Sigmoid colon (tissue), 7 donors: Measurements from ENCODE around the gene SORCS2. TPM values are rescaled to one million over a fixed set of nuclear protein-coding genes. Genes with fewer than 3 reads are reported as not detected.

Experiments used
- DNase-seq: peaks from one replicate; pipeline ENCODE4 v3.0.0-alpha.2; 2019
- H3K27ac ChIP-seq, 4 donors: fragments of 200-600 bp; sonication (generic); one replicate each; pipeline ENCODE4 v1.5.1; 2016 to 2019; ENCODE audit warnings: mild to moderate bottlenecking in 1 of 4
- H3K27me3 ChIP-seq, 3 donors: fragments of 200-600 bp; sonication (generic); one replicate each; pipeline ENCODE4 v1.5.1; 2019; ENCODE audit warnings: mild to moderate bottlenecking in 1 of 3
- H3K36me3 ChIP-seq, 4 donors: fragments of 200-600 bp; sonication (generic); one replicate each; pipeline ENCODE4 v1.5.1; 2016 to 2019
- H3K4me1 ChIP-seq, 4 donors: fragments of 200-600 bp; sonication (generic); one replicate each; pipeline ENCODE4 v1.5.1; 2017 to 2019
- H3K4me3 ChIP-seq, 4 donors: fragments of 200-600 bp; sonication (generic); one replicate each; pipeline ENCODE4 v1.5.1; 2017 to 2019; ENCODE audit warnings: mild to moderate bottlenecking in 2 of 4, moderate library complexity in 1 of 4
- H3K9me3 ChIP-seq, 4 donors: fragments of 200-600 bp in 3 of 4; sonication (generic) in 3 of 4; one replicate each; pipeline versions ENCODE4 v1.5.1 to v1.6.1; 2013 to 2019
- EP300 ChIP-seq, 4 donors: sonication (generic); formaldehyde crosslinking; IDR thresholded peaks; one replicate each; pipeline ENCODE4 v1.6.1; 2017; ENCODE audit warnings: antibody characterized with exemption in 4 of 4
- POLR2A ChIP-seq, 2 donors: fragments of 450-650 bp; IDR thresholded peaks; one replicate each; pipeline ENCODE4 v1.6.1; 2016; ENCODE audit warnings: antibody characterized with exemption in 2 of 2, mild to moderate bottlenecking in 2 of 2, moderate library complexity in 2 of 2
- POLR2AphosphoS5 ChIP-seq, 4 donors: sonication (generic); formaldehyde crosslinking; IDR thresholded peaks; one replicate each; pipeline ENCODE4 v1.6.1; 2017; ENCODE audit warnings: antibody characterized with exemption in 4 of 4
- WGBS, 2 donors: extraction: QIAGEN DNeasy Blood & Tissue Kit; methylation state at CpG; one replicate each; pipeline ENCODE4 v1.1.7; 2013; 5-methylcytosine and 5-hydroxymethylcytosine counted together
- intact Hi-C: fragments of 100-400 bp; cut with DNase I; formaldehyde crosslinking; loops from one replicate; pipeline ENCODE4 v1.15.1; 2023
- polyA plus RNA-seq, 3 donors: library from polyadenylated mRNA; stranded (reverse); fragments of 200-250 nt; gene quantifications; one replicate each; pipeline ENCODE4 v1.2.3, GENCODE V29; 2013
- total RNA-seq, 4 donors: library from RNA; depleted of rRNA; stranded (reverse); fragments of >200 nt; gene quantifications; one replicate each; pipeline ENCODE4 v1.1.0, GENCODE V29; 2016
- TF ChIP-seq, protein P1 (sequence below), 4 experiments: fragments of 450-650 bp in 3 of 4; fragments of 200-600 bp in 1 of 4; IDR thresholded peaks; one replicate each; pipeline ENCODE4 v1.5.1; 2016 to 2019; ENCODE audit warnings: antibody characterized with exemption in 4 of 4, mild to moderate bottlenecking in 3 of 4, moderate library complexity in 2 of 4
- donor health status: healthy with polysubstance abuse.
- donor health status: Bipolar disorder and iron deficiency.
- donor health status: healthy.

The SORCS2 gene
- total and polyA plus RNA-seq, 7 donors = 1.8 to 6.4 (median 3.9) TPM; not detected in 2

GRCh38 chr4:7183161-7183560, 9.2 kb upstream of the SORCS2 start:
- H3K27ac ChIP-seq = no peak overlapping the region
- no peaks in the 10 kb centered on the region for H3K4me1 ChIP-seq
- peaks cover 0 to 5% (median under 1%) of the 10 kb centered on the region in 3 donors for H3K27me3 ChIP-seq
- no peaks in the 10 kb centered on the region for H3K36me3 ChIP-seq
- no peak for DNase-seq
- intact Hi-C loops = no loop called here
- TF ChIP-seq EP300 (IDR thresholded peaks at IDR 0.05) (no peak), POLR2AphosphoS5 (IDR thresholded peaks at IDR 0.05) (no peak), POLR2A (IDR thresholded peaks at IDR 0.05) (no peak)
- TF ChIP-seq, protein P1, sequence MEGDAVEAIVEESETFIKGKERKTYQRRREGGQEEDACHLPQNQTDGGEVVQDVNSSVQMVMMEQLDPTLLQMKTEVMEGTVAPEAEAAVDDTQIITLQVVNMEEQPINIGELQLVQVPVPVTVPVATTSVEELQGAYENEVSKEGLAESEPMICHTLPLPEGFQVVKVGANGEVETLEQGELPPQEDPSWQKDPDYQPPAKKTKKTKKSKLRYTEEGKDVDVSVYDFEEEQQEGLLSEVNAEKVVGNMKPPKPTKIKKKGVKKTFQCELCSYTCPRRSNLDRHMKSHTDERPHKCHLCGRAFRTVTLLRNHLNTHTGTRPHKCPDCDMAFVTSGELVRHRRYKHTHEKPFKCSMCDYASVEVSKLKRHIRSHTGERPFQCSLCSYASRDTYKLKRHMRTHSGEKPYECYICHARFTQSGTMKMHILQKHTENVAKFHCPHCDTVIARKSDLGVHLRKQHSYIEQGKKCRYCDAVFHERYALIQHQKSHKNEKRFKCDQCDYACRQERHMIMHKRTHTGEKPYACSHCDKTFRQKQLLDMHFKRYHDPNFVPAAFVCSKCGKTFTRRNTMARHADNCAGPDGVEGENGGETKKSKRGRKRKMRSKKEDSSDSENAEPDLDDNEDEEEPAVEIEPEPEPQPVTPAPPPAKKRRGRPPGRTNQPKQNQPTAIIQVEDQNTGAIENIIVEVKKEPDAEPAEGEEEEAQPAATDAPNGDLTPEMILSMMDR (IDR thresholded peaks at IDR 0.05) = no peak
- WGBS, 2 donors = 49 to 75% methylated on average over 4 of the region's 4 CpGs
- no peak overlapping the region for H3K4me3 ChIP-seq
- H3K9me3 ChIP-seq = peaks cover 0 to 7% (median 1%) of the 10 kb centered on the region in 4 donors

- 90 to 93% methylated on average over 7 of the region's 7 CpGs for WGBS, 2 donors
- no peak overlapping the region for H3K27ac ChIP-seq
- DNase-seq = peak; percentile 30
- no peaks in the 10 kb centered on the region for H3K4me1 ChIP-seq
- no peak overlapping the region for H3K4me3 ChIP-seq
- peaks cover 0 to 7% (median 1%) of the 10 kb centered on the region in 4 donors for H3K9me3 ChIP-seq
- no peaks in the 10 kb centered on the region for H3K36me3 ChIP-seq
- H3K27me3 ChIP-seq = peaks cover 0 to 11% (median 8%) of the 10 kb centered on the region in 3 donors
- TF ChIP-seq POLR2AphosphoS5 (IDR thresholded peaks at IDR 0.05) (no peak), POLR2A (IDR thresholded peaks at IDR 0.05) (no peak), EP300 (IDR thresholded peaks at IDR 0.05) (no peak)
- TF ChIP-seq, protein P1 (IDR thresholded peaks at IDR 0.05) = no peak
- intact Hi-C loops = no loop called here
Measured at GRCh38 chr4:7183780-7184460, 8.4 kb upstream of the SORCS2 start.

- H3K27ac ChIP-seq = no peak overlapping the region
- WGBS, 2 donors = 88 to 89% methylated on average over 10 of the region's 10 CpGs
- intact Hi-C loops = no loop called here
- peak; percentile 39 for DNase-seq
- no peaks in the 10 kb centered on the region for H3K9me3 ChIP-seq
- peaks cover 0 to 21% (median 8%) of the 10 kb centered on the region in 3 donors for H3K27me3 ChIP-seq
- no peak overlapping the region for H3K4me3 ChIP-seq
- no peaks in the 10 kb centered on the region for H3K36me3 ChIP-seq
- H3K4me1 ChIP-seq = no peaks in the 10 kb centered on the region
- no peak for TF ChIP-seq POLR2AphosphoS5 (IDR thresholded peaks at IDR 0.05)
Measured at GRCh38 chr4:7185487-7186030, 6.8 kb upstream of the SORCS2 start.

DNA sequence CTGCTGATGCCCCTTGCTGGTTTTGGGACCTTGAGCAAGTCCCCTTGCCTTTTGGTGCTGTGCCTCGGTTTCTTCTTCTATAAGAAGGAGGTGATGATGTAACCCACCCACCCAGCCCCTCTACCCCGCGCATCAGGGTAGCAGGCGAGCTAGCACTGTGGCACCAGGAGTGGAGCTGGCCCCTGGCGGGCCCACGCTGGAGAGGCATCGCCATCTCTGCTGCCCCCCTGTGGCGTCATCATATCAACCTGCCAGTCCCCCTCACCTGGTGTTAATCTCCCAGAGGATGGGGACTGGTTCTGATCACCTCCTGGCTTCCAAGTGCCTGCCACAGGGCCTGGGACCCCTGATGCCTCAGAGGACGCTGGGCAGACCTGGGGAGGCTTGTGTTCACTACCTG, 6.3 kb upstream of the SORCS2 start:
- DNase-seq = peak; percentile 50
- Histone ChIP-seq H3K36me3 (no peaks in the 10 kb centered on the region), H3K27me3 (peaks cover 0 to 21% (median 8%) of the 10 kb centered on the region in 3 donors), H3K4me3 (no peak overlapping the region), H3K9me3 (no peaks in the 10 kb centered on the region), H3K4me1 (no peaks in the 10 kb centered on the region), H3K27ac (no peak overlapping the region)
- TF ChIP-seq, protein P1 (IDR thresholded peaks at IDR 0.05) = no peak
- TF ChIP-seq EP300 (IDR thresholded peaks at IDR 0.05) (no peak), POLR2A (IDR thresholded peaks at IDR 0.05) (no peak), POLR2AphosphoS5 (IDR thresholded peaks at IDR 0.05) (no peak)
- intact Hi-C loops = no loop called here
- 41 to 49% methylated on average over 9 of the region's 9 CpGs for WGBS, 2 donors

DNA sequence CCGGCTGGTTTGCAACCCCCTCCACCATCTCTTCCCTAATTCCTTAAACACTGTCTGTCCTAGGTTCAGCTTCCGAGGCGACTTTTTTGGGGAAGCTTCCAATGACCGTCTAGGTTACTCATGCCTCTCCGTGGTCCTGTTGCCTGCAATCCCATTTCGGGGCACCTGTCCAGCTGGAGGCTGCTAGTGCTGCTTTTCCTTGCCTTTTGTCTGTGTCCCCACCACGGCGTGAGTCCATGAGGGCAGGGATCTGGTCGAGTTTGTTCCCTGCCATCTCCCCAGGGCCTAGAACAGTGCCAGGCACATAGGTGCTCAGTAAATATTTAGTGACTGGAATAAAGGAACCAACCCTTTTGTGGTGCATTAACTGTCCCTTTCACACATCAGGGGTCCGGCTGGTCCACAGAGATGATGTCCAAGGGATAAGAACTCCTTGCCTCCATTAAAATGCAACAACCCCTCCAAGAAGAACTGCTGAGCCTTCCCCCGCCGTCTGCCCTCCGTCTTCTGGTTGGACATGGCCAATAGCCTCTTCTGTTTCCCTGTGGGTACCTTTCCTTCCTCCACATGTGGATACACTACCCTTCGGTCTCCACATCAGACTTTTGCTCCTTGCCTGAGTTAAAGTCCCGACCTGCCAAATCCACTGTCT, 5.7 kb upstream of the SORCS2 start:
- H3K9me3 ChIP-seq = no peaks in the 10 kb centered on the region
- TF ChIP-seq EP300 (IDR thresholded peaks at IDR 0.05) (no peak), POLR2A (IDR thresholded peaks at IDR 0.05) (no peak), POLR2AphosphoS5 (IDR thresholded peaks at IDR 0.05) (no peak)
- TF ChIP-seq, protein P1 (IDR thresholded peaks at IDR 0.05) = no peak
- H3K4me3 ChIP-seq = no peak overlapping the region
- DNase-seq = peak; percentile 24
- H3K27me3 ChIP-seq = peaks cover 0 to 21% (median 11%) of the 10 kb centered on the region in 3 donors
- no peaks in the 10 kb centered on the region for H3K36me3 ChIP-seq
- no peak overlapping the region for H3K27ac ChIP-seq
- no peaks in the 10 kb centered on the region for H3K4me1 ChIP-seq
- intact Hi-C loops = no loop called here
- WGBS, 2 donors = 71 to 78% methylated on average over 15 of the region's 15 CpGs
